Measurements from ENCODE around the gene TMEM132C.

- TF ChIP-seq, protein P1, sequence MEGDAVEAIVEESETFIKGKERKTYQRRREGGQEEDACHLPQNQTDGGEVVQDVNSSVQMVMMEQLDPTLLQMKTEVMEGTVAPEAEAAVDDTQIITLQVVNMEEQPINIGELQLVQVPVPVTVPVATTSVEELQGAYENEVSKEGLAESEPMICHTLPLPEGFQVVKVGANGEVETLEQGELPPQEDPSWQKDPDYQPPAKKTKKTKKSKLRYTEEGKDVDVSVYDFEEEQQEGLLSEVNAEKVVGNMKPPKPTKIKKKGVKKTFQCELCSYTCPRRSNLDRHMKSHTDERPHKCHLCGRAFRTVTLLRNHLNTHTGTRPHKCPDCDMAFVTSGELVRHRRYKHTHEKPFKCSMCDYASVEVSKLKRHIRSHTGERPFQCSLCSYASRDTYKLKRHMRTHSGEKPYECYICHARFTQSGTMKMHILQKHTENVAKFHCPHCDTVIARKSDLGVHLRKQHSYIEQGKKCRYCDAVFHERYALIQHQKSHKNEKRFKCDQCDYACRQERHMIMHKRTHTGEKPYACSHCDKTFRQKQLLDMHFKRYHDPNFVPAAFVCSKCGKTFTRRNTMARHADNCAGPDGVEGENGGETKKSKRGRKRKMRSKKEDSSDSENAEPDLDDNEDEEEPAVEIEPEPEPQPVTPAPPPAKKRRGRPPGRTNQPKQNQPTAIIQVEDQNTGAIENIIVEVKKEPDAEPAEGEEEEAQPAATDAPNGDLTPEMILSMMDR (conservative IDR thresholded peaks at IDR 0.05; ENCODE audit: low read depth, low read length) = no peak
- TF ChIP-seq EZH2phosphoT487 (IDR thresholded peaks at IDR 0.05; ENCODE audit: borderline replicate concordance, low read length) (no peak), EZH2 (IDR thresholded peaks at IDR 0.05; ENCODE audit: low read length, unreplicated experiment) (no peak)
Measured at GRCh38 chr12:128316973-128317526, 50.1 kb downstream of the TMEM132C start.
